Measurements from ENCODE around the gene ARHGDIB. TPM values are rescaled to one million over a fixed set of nuclear protein-coding genes. Genes with fewer than 3 reads are reported as not detected.

ARHGDIB gene
- total RNA-seq, 1 experiment from 2014 or later, result 4.3 TPM

- H3K27me3 ChIP-seq (ENCODE audit: insufficient read depth, low read length), result no peaks in the 10 kb centered on the region
- H3K9me2 ChIP-seq (ENCODE audit: insufficient read depth), result no peaks in the 10 kb centered on the region
- ChIA-PET POLR2A (no interaction called here), RAD21 (ENCODE audit: low non-redundant PET in 1 of 2, low total read pairs in 2 of 2, uncharacterized antibody in 2 of 2, unreplicated experiment in 2 of 2) (no interaction called here), CTCF (interaction anchor here (1.5 kb wide), 1 partner anchor 13 kb away, joined by 3 read pairs; no protein-coding TSS in a partner anchor)
- H4K20me1 ChIP-seq (ENCODE audit: insufficient read depth), result no peaks in the 10 kb centered on the region
- no peak overlapping the region for H3K4me2 ChIP-seq (ENCODE audit: low read length)
- DNase-seq (ENCODE audit: low read depth, low spot score) (no peak), ATAC-seq (no peak)
- H3K4me3 ChIP-seq (replicated peaks in 1 of 2; ENCODE audit: low read depth in 1 of 2, low read length in 2 of 2), result no peak overlapping the region
- intact Hi-C loops (cut with micrococcal nuclease), result no loop called here
- H3K27ac ChIP-seq (ENCODE audit: low read depth, low read length), result no peak overlapping the region
- no peaks in the 10 kb centered on the region for H3K9me3 ChIP-seq (ENCODE audit: control insufficient read depth in 1 of 2, insufficient read depth in 1 of 2, low read depth in 1 of 2, low read length in 2 of 2)
- H3K4me1 ChIP-seq (ENCODE audit: control insufficient read depth in 1 of 2, insufficient read depth in 2 of 2, low read length in 2 of 2), result no peaks in the 10 kb centered on the region
- H3K36me3 ChIP-seq (ENCODE audit: control insufficient read depth in 1 of 2, insufficient read depth in 2 of 2, low read length in 2 of 2), result no peaks in the 10 kb centered on the region
- TF ChIP-seq ELF1 (IDR thresholded peaks at IDR 0.05; ENCODE audit: borderline replicate concordance, low read depth) (no peak), SP1 (IDR thresholded peaks at IDR 0.05; ENCODE audit: low read depth) (no peak), EZH2 (IDR thresholded peaks at IDR 0.05) (no peak), POLR2AphosphoS5 (IDR thresholded peaks at IDR 0.05; ENCODE audit: low read depth, low read length) (no peak), REST (IDR thresholded peaks at IDR 0.05; ENCODE audit: low read depth) (no peak), FOSL1 (IDR thresholded peaks at IDR 0.05; ENCODE audit: low read depth) (no peak), EZH2phosphoT487 (IDR thresholded peaks at IDR 0.05; ENCODE audit: borderline replicate concordance) (no peak), CEBPB (IDR thresholded peaks at IDR 0.05; ENCODE audit: low read depth) (no peak)
- no peaks in the 10 kb centered on the region for H3K79me2 ChIP-seq (ENCODE audit: insufficient read depth, low read length)
- H2AFZ ChIP-seq (ENCODE audit: low read depth, low read length, poor library complexity, severe bottlenecking), result no peak overlapping the region
- no peak overlapping the region for H3K9ac ChIP-seq (ENCODE audit: low read length)
- no TSS peak for BruUV-seq (replicated peaks)
These were observed 64.8 kb downstream of the ARHGDIB start for GRCh38 chr12:14896521-14897169.
